GM13977 (cell line): ENCODE results near the gene ABCC10.

Experiments
- DNase-seq: peaks from one replicate; pipeline ENCODE4 v3.0.0; 2012; ENCODE audit warnings: low spot score
- in situ Hi-C: fragments of 300-500 bp; cut with MboI; formaldehyde crosslinking; loops from one replicate; pipeline ENCODE4 v1.12.0; 2022; ENCODE audit warnings: low sequenced_read_pairs, low pct_unique_long_range_greater_than_20kb, mixed read lengths, inconsistent platforms; ENCODE audit not compliant: unreplicated experiment
- TF ChIP-seq, protein P1 (sequence below): IDR thresholded peaks from 2 replicates; pipeline ENCODE4 v1.5.1; 2012; ENCODE audit warnings: mild to moderate bottlenecking, control low read depth; ENCODE audit not compliant: insufficient read depth; ENCODE audit errors: extremely low read depth, missing control alignments

Gene ABCC10

DNA sequence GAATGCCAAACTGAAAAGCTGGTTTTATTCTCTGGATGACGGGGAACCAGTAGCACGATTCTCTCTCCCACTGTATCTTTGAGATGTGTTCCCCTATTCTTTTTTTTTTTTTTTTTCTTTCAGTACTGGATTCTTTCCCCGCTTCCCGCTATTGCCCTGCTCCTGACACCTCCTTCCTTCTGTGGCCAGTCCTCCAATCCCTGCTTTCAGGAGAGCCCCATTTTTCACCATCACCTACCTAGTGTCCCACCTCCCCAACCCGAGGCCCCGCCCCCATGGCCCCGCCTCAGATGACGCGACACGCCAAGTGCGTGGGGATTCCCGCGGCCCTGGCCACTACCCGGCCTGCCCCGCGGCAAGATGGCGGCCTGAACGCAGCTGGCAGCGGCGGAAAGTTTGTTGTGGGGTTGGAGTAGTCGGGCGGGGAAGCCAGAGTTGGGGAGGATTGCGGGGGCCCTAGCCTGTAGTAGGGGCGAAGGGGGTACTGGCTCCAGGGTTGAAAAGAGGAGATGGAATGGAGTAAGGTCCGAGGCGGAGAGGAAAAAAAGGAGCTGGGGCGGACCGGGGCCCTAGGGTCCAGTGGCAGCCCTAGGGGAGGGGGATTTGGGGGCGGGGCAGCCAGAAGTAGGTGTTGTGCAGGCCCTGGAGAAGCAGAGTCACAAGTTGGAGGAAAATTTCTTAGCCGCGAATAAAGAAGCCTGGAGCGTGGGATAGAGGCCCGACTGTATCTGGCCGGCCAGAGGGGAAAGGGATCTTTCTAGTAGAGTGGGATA, 50.1 kb downstream of the ABCC10 start, which contains the start of gene TJAP1:
Gene TJAP1 (plus strand): TSS at position 336 of the 773 bp plus-strand sequence. CDS start 21,432 bp downstream, outside the sequence.
- TF ChIP-seq, protein P1, sequence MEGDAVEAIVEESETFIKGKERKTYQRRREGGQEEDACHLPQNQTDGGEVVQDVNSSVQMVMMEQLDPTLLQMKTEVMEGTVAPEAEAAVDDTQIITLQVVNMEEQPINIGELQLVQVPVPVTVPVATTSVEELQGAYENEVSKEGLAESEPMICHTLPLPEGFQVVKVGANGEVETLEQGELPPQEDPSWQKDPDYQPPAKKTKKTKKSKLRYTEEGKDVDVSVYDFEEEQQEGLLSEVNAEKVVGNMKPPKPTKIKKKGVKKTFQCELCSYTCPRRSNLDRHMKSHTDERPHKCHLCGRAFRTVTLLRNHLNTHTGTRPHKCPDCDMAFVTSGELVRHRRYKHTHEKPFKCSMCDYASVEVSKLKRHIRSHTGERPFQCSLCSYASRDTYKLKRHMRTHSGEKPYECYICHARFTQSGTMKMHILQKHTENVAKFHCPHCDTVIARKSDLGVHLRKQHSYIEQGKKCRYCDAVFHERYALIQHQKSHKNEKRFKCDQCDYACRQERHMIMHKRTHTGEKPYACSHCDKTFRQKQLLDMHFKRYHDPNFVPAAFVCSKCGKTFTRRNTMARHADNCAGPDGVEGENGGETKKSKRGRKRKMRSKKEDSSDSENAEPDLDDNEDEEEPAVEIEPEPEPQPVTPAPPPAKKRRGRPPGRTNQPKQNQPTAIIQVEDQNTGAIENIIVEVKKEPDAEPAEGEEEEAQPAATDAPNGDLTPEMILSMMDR = no peak
- in situ Hi-C loops = no loop called here
- peak; percentile 93 for DNase-seq

DNA sequence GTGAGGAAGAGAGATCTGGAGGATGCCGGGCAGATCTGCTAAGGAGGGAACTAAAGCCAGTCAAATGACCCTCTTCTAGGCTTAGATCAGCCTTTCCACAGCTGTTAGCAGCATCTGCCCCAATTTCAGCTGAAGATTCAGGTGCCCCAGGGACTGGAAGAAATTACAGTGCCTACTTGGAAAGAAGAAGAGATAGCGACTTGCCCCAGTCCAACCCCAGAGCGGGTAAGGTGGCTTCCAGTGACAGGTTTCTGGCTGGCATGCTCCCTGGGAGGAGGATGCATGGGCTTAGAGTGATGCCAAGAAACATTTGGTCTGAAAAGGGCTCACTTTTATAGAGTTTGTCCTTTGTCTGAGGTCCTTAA, 50.6 kb downstream of the ABCC10 start:
- in situ Hi-C loops = no loop called here
- TF ChIP-seq, protein P1 = no peak
- DNase-seq = no peak

DNA sequence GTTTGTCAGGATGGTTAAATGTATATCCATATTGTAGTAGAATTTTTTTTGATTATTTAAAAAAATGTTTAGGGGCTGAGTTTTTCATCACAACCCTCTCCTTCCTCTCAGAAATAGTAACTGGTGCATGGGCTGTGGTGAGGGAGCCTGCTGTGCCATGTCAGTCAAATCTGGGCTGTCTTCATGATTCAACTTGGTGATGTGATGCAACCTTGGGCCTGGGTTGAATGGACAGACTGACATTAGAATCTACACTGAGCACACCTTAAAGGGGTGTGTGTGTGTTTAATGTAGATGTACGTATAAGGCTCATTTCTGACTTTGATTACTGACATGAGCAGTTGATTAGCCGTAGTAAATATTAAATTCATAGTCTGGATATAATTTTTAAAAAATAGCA, 53.7 kb downstream of the ABCC10 start:
- no peak for DNase-seq
- in situ Hi-C loops = no loop called here
- TF ChIP-seq, protein P1 = no peak

DNA sequence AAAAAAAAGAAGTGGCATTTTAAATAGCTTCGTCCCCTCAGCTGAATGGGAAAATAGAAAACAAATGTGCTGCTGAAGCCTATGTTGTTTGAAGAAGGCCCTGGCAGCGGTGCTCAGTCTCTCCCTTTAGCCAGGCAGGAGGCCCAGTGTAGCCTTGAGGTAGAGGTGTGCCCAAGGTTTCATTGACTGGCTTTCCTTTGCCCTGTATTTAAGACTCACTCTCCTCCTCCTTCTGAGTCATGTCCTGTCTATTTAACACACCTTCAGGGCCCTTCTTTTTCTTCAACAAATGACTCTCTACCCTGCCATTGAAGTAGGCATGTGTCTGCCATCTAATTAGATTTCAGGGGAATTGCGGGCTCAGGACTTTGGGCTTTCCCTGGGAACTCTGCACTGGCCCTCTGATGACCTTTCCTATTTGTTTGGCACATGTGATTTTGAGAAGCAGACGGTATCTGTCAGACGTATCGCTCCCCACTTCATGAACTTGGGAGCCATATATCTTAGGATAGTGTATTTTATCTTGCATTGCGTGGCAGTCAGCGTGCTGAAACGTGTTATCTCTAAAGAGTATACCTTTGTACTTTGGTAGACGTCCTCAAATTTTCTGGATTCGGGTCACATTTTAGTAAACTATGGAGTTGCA, 54.4 kb downstream of the ABCC10 start:
- TF ChIP-seq, protein P1 = no peak
- no peak for DNase-seq
- in situ Hi-C loops = no loop called here

DNA sequence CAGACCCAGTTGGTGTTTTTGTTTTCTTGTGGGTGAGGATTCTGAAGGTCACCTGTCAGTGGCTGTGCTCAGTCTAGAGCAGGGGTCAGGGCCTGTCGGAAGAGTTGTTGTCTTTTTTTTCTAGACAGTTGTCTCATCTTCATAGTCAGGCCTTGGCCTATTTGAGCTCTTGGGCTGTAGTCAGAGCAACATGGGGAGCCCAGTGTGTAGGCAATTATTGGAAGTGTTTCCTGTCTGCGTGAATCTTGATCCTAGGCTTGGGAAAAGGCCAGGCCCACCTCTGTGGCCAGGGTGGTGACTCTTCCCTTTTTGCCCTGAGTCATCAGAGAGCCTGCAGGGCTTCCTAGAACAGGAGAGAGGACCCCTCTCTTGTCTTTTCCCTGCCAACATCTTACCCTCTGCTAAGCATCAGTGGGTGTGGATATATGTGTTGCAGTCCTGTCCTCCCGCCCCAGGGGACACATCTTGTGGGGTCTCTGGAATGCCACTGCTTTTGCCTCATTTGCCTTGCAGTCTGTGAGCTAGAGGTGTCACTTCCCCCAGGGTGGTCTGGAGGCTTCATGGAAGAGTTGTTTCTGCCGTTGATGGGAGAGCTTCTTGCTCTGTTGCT, 61.4 kb downstream of the ABCC10 start:
- in situ Hi-C loops = no loop called here
- DNase-seq = no peak
- TF ChIP-seq, protein P1 = no peak

DNA sequence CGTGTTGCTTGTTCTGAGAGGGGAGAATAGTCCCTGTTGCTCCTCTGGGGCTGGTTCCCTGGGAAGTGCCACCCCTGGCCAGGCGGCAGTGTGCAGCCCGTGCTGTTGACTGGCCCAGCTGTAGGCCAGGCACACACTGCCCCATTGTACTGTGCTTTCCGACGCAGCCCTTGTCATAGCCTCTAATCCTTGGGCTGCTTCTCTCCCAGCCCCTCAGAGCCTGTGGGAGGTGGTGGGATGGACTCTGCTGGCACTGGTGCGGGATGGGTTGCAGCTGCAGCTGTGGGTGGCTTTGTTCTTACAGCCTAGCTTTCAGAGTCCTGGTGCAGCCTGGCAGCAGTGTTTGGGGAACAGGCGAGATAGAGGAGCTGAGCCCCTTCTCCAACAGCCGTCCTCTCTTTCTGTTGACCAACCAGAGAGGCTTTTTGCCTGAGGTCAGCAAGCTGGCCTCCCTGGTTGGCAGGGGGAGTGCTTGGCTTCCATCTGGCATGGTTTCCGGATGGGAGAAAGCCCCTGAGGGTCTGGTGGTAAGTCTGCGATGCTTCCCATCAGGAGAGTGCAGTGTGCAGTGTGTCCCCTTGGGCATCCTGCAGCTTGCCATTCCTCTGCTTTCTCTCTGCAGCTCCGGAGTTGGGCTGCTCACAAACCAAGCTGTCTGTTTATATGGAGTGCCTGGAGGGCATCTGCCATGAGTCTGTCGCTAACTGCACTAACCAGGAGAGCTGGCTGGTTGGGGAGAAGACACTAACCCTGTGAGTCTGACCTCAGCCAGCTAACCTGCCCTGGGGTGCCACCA, 62.1 kb downstream of the ABCC10 start:
- DNase-seq = no peak
- in situ Hi-C loops = no loop called here
- TF ChIP-seq, protein P1 = no peak
